NB4 (cell line): ENCODE measurements around the gene RAB24.

Source experiments
- DNase-seq: peaks from one replicate; pipeline ENCODE4 v3.0.0; 2010; ENCODE audit warnings: low read depth
- H3K4me3 ChIP-seq: one replicate; pipeline ENCODE4 v1.5.1; 2011; ENCODE audit warnings: mild to moderate bottlenecking, low read depth, low read length, moderate library complexity
- CTCF ChIP-seq: IDR thresholded peaks from one replicate; pipeline ENCODE4 v1.5.1; 2012; ENCODE audit warnings: low read depth, low read length
- MAX ChIP-seq: IDR thresholded peaks from 2 replicates; pipeline ENCODE4 v1.6.1; 2011; ENCODE audit warnings: low read depth, low read length
- MYC ChIP-seq: IDR thresholded peaks from 2 replicates; pipeline ENCODE4 v1.6.1; 2011; ENCODE audit warnings: low read depth, low read length
- POLR2A ChIP-seq: IDR thresholded peaks from 2 replicates; pipeline ENCODE4 v1.6.1; 2011; ENCODE audit warnings: mild to moderate bottlenecking; ENCODE audit not compliant: insufficient read length; ENCODE audit errors: extremely low read depth

The RAB24 gene

GRCh38 chr5:177319913-177320588 is 16.5 kb upstream of the RAB24 start:
- TF ChIP-seq MAX (no peak), CTCF (no peak)
- DNase-seq = no peak
- no peak overlapping the region for H3K4me3 ChIP-seq

GRCh38 chr5:177317959-177318377 is 14.4 kb upstream of the RAB24 start:
- peak; percentile 82 for DNase-seq
- TF ChIP-seq CTCF (peak; percentile 85), POLR2A (no peak)
- no peak overlapping the region for H3K4me3 ChIP-seq

- no peak for DNase-seq
- H3K4me3 ChIP-seq = no peak overlapping the region
- TF ChIP-seq CTCF = no peak
- no peak for TF ChIP-seq MAX
- TF ChIP-seq MYC = no peak
- no peak for TF ChIP-seq POLR2A
These were observed 12.5 kb upstream of the RAB24 start for GRCh38 chr5:177316005-177316404.

- no peak overlapping the region for H3K4me3 ChIP-seq
- no peak for DNase-seq
- no peak for TF ChIP-seq MAX
- TF ChIP-seq MYC = no peak
- TF ChIP-seq POLR2A = no peak
- no peak for TF ChIP-seq CTCF
These were observed 11.9 kb upstream of the RAB24 start for GRCh38 chr5:177315411-177315810.

- DNase-seq = no peak
- no peak for TF ChIP-seq CTCF
- TF ChIP-seq POLR2A = no peak
- TF ChIP-seq MYC = no peak
- no peak for TF ChIP-seq MAX
- no peak overlapping the region for H3K4me3 ChIP-seq
These were observed 11.1 kb upstream of the RAB24 start for GRCh38 chr5:177314376-177315342.
